IMR-90 (cell line): ENCODE measurements around the gene PTPN5. TPM values are rescaled to one million over a fixed set of nuclear protein-coding genes. Genes with fewer than 3 reads are reported as not detected.

ENCODE experiments used
- ATAC-seq: fragments of 200-7000 bp; cut with Tn5 transposase; 2 replicates; pipeline ENCODE4 v1.9.1; 2020; ENCODE audit warnings: low read depth, mild to moderate bottlenecking, moderate library complexity
- BruUV-seq: library from RNA; stranded (reverse); fragments of 400-500 nt; replicated peaks from 2 replicates; lab custom pipeline; 2021; lab: Mats Ljungman, UMichigan
- CTCF ChIA-PET: fragments of 300-600 bp; formaldehyde crosslinking; extraction: SDS; loops from one replicate; lab custom pipeline; 2021; ENCODE audit warnings: antibody characterized with exemption; lab: Yijun Ruan, JAX
- POLR2A ChIA-PET: fragments of 300-600 bp; sonication (Branson Sonifier 250); formaldehyde crosslinking; loops from one replicate; lab custom pipeline; 2022; ENCODE audit warnings: antibody characterized with exemption; ENCODE audit not compliant: unreplicated experiment; lab: Charles Lee
- DNase-seq: peaks from one replicate; pipeline ENCODE4 v3.0.0; 2013
- H2AFZ ChIP-seq: replicated peaks from 2 replicates; pipeline ENCODE3; 2013; ENCODE audit warnings: low read length, mild to moderate bottlenecking; ENCODE audit not compliant: poor library complexity
- H2AK5ac ChIP-seq: 2 replicates; pipeline ENCODE4 v1.6.1; 2013; ENCODE audit warnings: low read depth, low read length, inconsistent platforms
- H2AK9ac ChIP-seq: replicated peaks from 2 replicates; pipeline ENCODE3; 2013; ENCODE audit warnings: mild to moderate bottlenecking, low read depth, low read length, moderate library complexity; ENCODE audit not compliant: poor library complexity
- H2BK120ac ChIP-seq: 2 replicates; pipeline ENCODE4 v1.6.1; 2013; ENCODE audit warnings: low read depth, low read length, inconsistent platforms
- H2BK15ac ChIP-seq: 3 replicates; pipeline ENCODE4 v1.6.1; 2013; ENCODE audit warnings: low read depth, low read length, inconsistent platforms
- H2BK20ac ChIP-seq: 2 replicates; pipeline ENCODE4 v1.6.1; 2013; ENCODE audit warnings: low read depth, mild to moderate bottlenecking, inconsistent platforms, low read length, moderate library complexity
- H2BK5ac ChIP-seq: 2 replicates; pipeline ENCODE4 v1.6.1; 2013; ENCODE audit warnings: mild to moderate bottlenecking, low read depth, low read length, inconsistent platforms; ENCODE audit not compliant: poor library complexity, severe bottlenecking
- H3K14ac ChIP-seq: replicated peaks from 2 replicates; pipeline ENCODE4 v1.6.1; 2013; ENCODE audit warnings: low read depth, low read length, inconsistent platforms
- H3K18ac ChIP-seq: 2 replicates; pipeline ENCODE4 v1.6.1; 2013; ENCODE audit warnings: low read depth, low read length, control low read depth
- H3K23ac ChIP-seq: 2 replicates; pipeline ENCODE4 v1.6.1; 2013; ENCODE audit warnings: low read depth, low read length, inconsistent platforms
- H3K27ac ChIP-seq: 2 replicates; pipeline ENCODE4 v1.5.1; 2013; ENCODE audit warnings: mild to moderate bottlenecking, control low read depth, low read length; ENCODE audit not compliant: insufficient read depth
- H3K27me3 ChIP-seq: 2 replicates; pipeline ENCODE4 v1.6.1; 2013; ENCODE audit warnings: low read length; ENCODE audit not compliant: control insufficient read depth, insufficient read depth
- H3K36me3 ChIP-seq: 2 replicates; pipeline ENCODE4 v1.6.1; 2013; ENCODE audit warnings: low read length, mixed read lengths; ENCODE audit not compliant: control insufficient read depth, insufficient read depth
- H3K4ac ChIP-seq: 2 replicates; pipeline ENCODE4 v1.6.1; 2013; ENCODE audit warnings: low read depth, low read length, inconsistent platforms
- H3K4me1 ChIP-seq: 2 replicates; pipeline ENCODE4 v1.6.1; 2013; ENCODE audit warnings: low read length, mixed read lengths; ENCODE audit not compliant: control insufficient read depth, insufficient read depth
- H3K4me2 ChIP-seq: 2 replicates; pipeline ENCODE4 v1.6.1; 2013; ENCODE audit warnings: low read depth, mild to moderate bottlenecking, control low read depth, low read length, moderate library complexity
- H3K4me3 ChIP-seq: 2 replicates; pipeline ENCODE4 v1.5.1; 2013; ENCODE audit warnings: low read depth, mild to moderate bottlenecking, control low read depth, low read length, moderate library complexity; ENCODE audit not compliant: insufficient read depth
- H3K56ac ChIP-seq: 2 replicates; pipeline ENCODE4 v1.6.1; 2013; ENCODE audit warnings: low read length, inconsistent platforms; ENCODE audit not compliant: insufficient read depth; ENCODE audit errors: extremely low read depth
- H3K79me1 ChIP-seq, 2 experiments: 2 replicates each; pipeline ENCODE4 v1.6.1; 2013; ENCODE audit warnings: low read length in 2 of 2, inconsistent platforms in 1 of 2, low read depth in 1 of 2
- H3K9ac ChIP-seq: 2 replicates; pipeline ENCODE4 v1.6.1; 2013; ENCODE audit warnings: low read depth, low read length, control low read depth
- H3K9me1 ChIP-seq: 2 replicates; pipeline ENCODE4 v1.6.1; 2013; ENCODE audit warnings: low read length, inconsistent platforms; ENCODE audit not compliant: insufficient read depth
- H3K9me3 ChIP-seq: 2 replicates; pipeline ENCODE4 v1.6.1; 2013; ENCODE audit warnings: low read length; ENCODE audit not compliant: control insufficient read depth, insufficient read depth
- H4K20me1 ChIP-seq: 2 replicates; pipeline ENCODE4 v1.6.1; 2013; ENCODE audit warnings: low read length, inconsistent platforms; ENCODE audit not compliant: insufficient read depth
- H4K5ac ChIP-seq: 2 replicates; pipeline ENCODE4 v1.6.1; 2013; ENCODE audit warnings: mild to moderate bottlenecking, low read depth, low read length, control low read depth
- H4K8ac ChIP-seq, 2 experiments: 2 replicates each; pipeline ENCODE4 v1.6.1; 2013; ENCODE audit warnings: low read depth in 2 of 2, low read length in 2 of 2, control low read depth in 1 of 2, inconsistent platforms in 1 of 2
- H4K91ac ChIP-seq: 2 replicates; pipeline ENCODE4 v1.6.1; 2013; ENCODE audit warnings: low read depth, low read length, inconsistent platforms; ENCODE audit not compliant: insufficient read depth
- CEBPB ChIP-seq: IDR thresholded peaks from 2 replicates; pipeline ENCODE4 v1.6.1; 2012; ENCODE audit warnings: low read depth, low read length, improper control_type of control experiment
- CHD1 ChIP-seq: IDR thresholded peaks from 2 replicates; pipeline ENCODE4 v1.6.1; 2012; ENCODE audit warnings: low read depth, low read length, improper control_type of control experiment
- FOS ChIP-seq: fragments of 150-350 bp; IDR thresholded peaks from 2 replicates; pipeline ENCODE4 v1.6.1; 2016; ENCODE audit warnings: low read depth, low read length
- MAFK ChIP-seq: IDR thresholded peaks from 2 replicates; pipeline ENCODE4 v1.6.1; 2012; ENCODE audit warnings: low read depth, low read length, improper control_type of control experiment
- MXI1 ChIP-seq: IDR thresholded peaks from 2 replicates; pipeline ENCODE4 v1.6.1; 2012; ENCODE audit warnings: low read depth, mild to moderate bottlenecking, low read length, moderate library complexity, borderline replicate concordance
- POLR2A ChIP-seq: IDR thresholded peaks from 2 replicates; pipeline ENCODE4 v1.6.1; 2012; ENCODE audit warnings: mild to moderate bottlenecking, low read depth, low read length
- RAD21 ChIP-seq: IDR thresholded peaks from 2 replicates; pipeline ENCODE4 v1.6.1; 2012; ENCODE audit warnings: low read length, improper control_type of control experiment
- RCOR1 ChIP-seq: IDR thresholded peaks from 2 replicates; pipeline ENCODE4 v1.6.1; 2012; ENCODE audit warnings: mild to moderate bottlenecking, low read length, improper control_type of control experiment; ENCODE audit not compliant: insufficient replicate concordance
- RFX5 ChIP-seq: IDR thresholded peaks from 2 replicates; pipeline ENCODE4 v1.8.0; 2012; ENCODE audit warnings: low read depth, mild to moderate bottlenecking, low read length, moderate library complexity
- SMC3 ChIP-seq: fragments of 150-350 bp; IDR thresholded peaks from 2 replicates; pipeline ENCODE4 v1.6.1; 2016; ENCODE audit warnings: low read depth, mild to moderate bottlenecking, antibody characterized with exemption, low read length, moderate library complexity
- WGBS, 2 experiments: methylation state at CpG; one replicate each; pipeline versions ENCODE4 v1.1.5 to v1.1.7; 2013; ENCODE audit warnings: missing lambda C conversion rate in 2 of 2; ENCODE audit not compliant: insufficient read length in 1 of 2; ENCODE audit errors: extremely low coverage in 2 of 2; 5-methylcytosine and 5-hydroxymethylcytosine counted together
- dilution Hi-C: fragments of 300-500 bp; cut with HindIII; formaldehyde crosslinking; loops from one replicate; pipeline ENCODE4 v1.14.3; 2018; ENCODE audit warnings: low sequenced_read_pairs; ENCODE audit not compliant: unreplicated experiment
- in situ Hi-C: fragments of 300-500 bp; cut with MboI; formaldehyde crosslinking; loops from 3 replicates; pipeline ENCODE4 v1.14.3; 2019; ENCODE audit warnings: low sequenced_read_pairs, inconsistent platforms, mixed read lengths
- intact Hi-C: fragments of 100-400 bp; cut with micrococcal nuclease; formaldehyde crosslinking; loops from 2 replicates; pipeline ENCODE4 v1.10.0; 2022
- polyA plus RNA-seq, 3 experiments: library from polyadenylated mRNA; depleted of rRNA; stranded (reverse); fragments of >200 nt; gene quantifications; 2 replicates each; pipeline ENCODE4 v1.2.3, GENCODE V29; 2012; ENCODE audit warnings: low replicate concordance in 1 of 3
- total RNA-seq: library from RNA; depleted of rRNA; stranded (reverse); fragments of >200 nt; gene quantifications from 2 replicates; pipeline ENCODE4 v1.2.3, GENCODE V29; 2012
- TF ChIP-seq, protein P1 (sequence below): fragments of 150-350 bp; IDR thresholded peaks from 2 replicates; pipeline ENCODE4 v1.6.1; 2017; ENCODE audit warnings: mild to moderate bottlenecking, antibody characterized with exemption, low read length, low read depth
- TF ChIP-seq, protein P2 (sequence below): fragments of 150-350 bp; IDR thresholded peaks from 2 replicates; pipeline ENCODE4 v1.6.1; 2016; ENCODE audit warnings: low read depth, mild to moderate bottlenecking, low read length, moderate library complexity, borderline replicate concordance

Gene PTPN5
- total and polyA plus RNA-seq, 2 of the 4 experiments (the other 2 are of a cell fraction) = not detected

DNA sequence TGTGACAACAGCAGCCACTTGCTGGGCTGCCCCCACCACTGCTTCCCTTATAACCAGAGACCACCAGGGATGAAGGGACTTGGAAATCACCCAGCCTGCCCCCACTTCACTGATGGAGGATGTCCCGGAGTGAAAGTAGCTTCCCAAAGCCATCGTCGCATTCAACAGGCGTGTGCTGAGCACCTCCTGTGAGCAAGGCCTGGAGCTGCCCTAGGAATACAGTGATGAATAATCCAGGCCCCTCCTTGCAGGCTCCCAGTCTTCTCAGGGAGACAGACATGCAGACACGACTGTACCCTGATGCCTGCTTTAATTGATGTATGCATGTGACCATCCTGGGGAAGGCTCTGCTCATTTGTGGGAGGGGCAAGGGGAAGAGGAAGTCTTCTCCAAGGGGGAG is 22.6 kb downstream of the PTPN5 start:
- in situ Hi-C loops = no loop called here
- TF ChIP-seq, protein P1, sequence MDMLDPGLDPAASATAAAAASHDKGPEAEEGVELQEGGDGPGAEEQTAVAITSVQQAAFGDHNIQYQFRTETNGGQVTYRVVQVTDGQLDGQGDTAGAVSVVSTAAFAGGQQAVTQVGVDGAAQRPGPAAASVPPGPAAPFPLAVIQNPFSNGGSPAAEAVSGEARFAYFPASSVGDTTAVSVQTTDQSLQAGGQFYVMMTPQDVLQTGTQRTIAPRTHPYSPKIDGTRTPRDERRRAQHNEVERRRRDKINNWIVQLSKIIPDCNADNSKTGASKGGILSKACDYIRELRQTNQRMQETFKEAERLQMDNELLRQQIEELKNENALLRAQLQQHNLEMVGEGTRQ = no peak
- TF ChIP-seq RAD21 (no peak), MXI1 (no peak), SMC3 (no peak), CEBPB (no peak), CHD1 (no peak), RFX5 (no peak), POLR2A (no peak), MAFK (no peak), FOS (no peak), RCOR1 (no peak)
- TF ChIP-seq, protein P2, sequence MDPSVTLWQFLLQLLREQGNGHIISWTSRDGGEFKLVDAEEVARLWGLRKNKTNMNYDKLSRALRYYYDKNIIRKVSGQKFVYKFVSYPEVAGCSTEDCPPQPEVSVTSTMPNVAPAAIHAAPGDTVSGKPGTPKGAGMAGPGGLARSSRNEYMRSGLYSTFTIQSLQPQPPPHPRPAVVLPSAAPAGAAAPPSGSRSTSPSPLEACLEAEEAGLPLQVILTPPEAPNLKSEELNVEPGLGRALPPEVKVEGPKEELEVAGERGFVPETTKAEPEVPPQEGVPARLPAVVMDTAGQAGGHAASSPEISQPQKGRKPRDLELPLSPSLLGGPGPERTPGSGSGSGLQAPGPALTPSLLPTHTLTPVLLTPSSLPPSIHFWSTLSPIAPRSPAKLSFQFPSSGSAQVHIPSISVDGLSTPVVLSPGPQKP = no peak
- no peak overlapping the region for H2AFZ ChIP-seq
- no peaks in the 10 kb centered on the region for H3K9me1 ChIP-seq
- ChIA-PET POLR2A (no interaction called here), CTCF (no interaction called here)
- H3K36me3 ChIP-seq = no peaks in the 10 kb centered on the region
- no peak overlapping the region for H3K56ac ChIP-seq
- no peak for ATAC-seq
- H4K91ac ChIP-seq = no peak overlapping the region
- no peaks in the 10 kb centered on the region for H3K79me1 ChIP-seq
- H2BK20ac ChIP-seq = no peak overlapping the region
- BruUV-seq = no TSS peak
- no peaks in the 10 kb centered on the region for H4K20me1 ChIP-seq
- H3K14ac ChIP-seq = no peak overlapping the region
- no peak overlapping the region for H2AK9ac ChIP-seq
- H3K4me1 ChIP-seq = no peaks in the 10 kb centered on the region; the same call in 1 of the 2 replicates
- no peak overlapping the region for H3K4ac ChIP-seq
- H2BK5ac ChIP-seq = no peak overlapping the region
- H3K9me3 ChIP-seq = no peaks in the 10 kb centered on the region
- no peak overlapping the region for H2BK120ac ChIP-seq
- H3K23ac ChIP-seq = no peak overlapping the region
- no peak overlapping the region for H4K5ac ChIP-seq
- H3K27ac ChIP-seq = no peak overlapping the region
- H4K8ac ChIP-seq = no peak overlapping the region
- H3K27me3 ChIP-seq = peaks cover 31% of the 10 kb centered on the region
- dilution Hi-C loops = no loop called here
- no peak for DNase-seq
- no peak overlapping the region for H2BK15ac ChIP-seq
- H3K18ac ChIP-seq = no peak overlapping the region
- no peak overlapping the region for H3K4me3 ChIP-seq
- H3K4me2 ChIP-seq = no peak overlapping the region
- no peak overlapping the region for H2AK5ac ChIP-seq
- no CpG with 5 or more reads among the region's 5 CpGs for WGBS, 2 experiments
- intact Hi-C loops = loop anchor here (10.0 kb wide), 1 partner anchor 224 kb away; no protein-coding TSS in a partner anchor
- H3K9ac ChIP-seq = no peak overlapping the region
